CD4-positive, alpha-beta T cell treated with Interferon gamma for 1 hour (primary cell): ENCODE data around the gene SLC2A5.
"Not testable (repeated sequence)": the region's sequence is repeated elsewhere in the genome, so short reads cannot be mapped to it uniquely, and the experiment has no call there.

Source experiments
- DNase-seq: peaks from one replicate; pipeline ENCODE4 v3.0.0-alpha.2; 2020

The SLC2A5 gene

GRCh38 chr1:9031484-9032259 is 37.8 kb downstream of the SLC2A5 start:
- DNase-seq = no peak

GRCh38 chr1:9031077-9031476 is 38.4 kb downstream of the SLC2A5 start:
- not testable (repeated sequence) for DNase-seq

- DNase-seq = no peak
Observed at GRCh38 chr1:9028921-9029705, 40.3 kb downstream of the SLC2A5 start.

- DNase-seq = no peak
Observed at GRCh38 chr1:9027307-9027706, 42.1 kb downstream of the SLC2A5 start.

- DNase-seq = no peak
Observed at GRCh38 chr1:9025449-9025848, 44.0 kb downstream of the SLC2A5 start.

GRCh38 chr1:9024837-9025236 is 44.6 kb downstream of the SLC2A5 start:
- no peak for DNase-seq

GRCh38 chr1:9022773-9023172 is 46.7 kb downstream of the SLC2A5 start:
- no peak for DNase-seq

GRCh38 chr1:9022026-9022738 is 47.3 kb downstream of the SLC2A5 start:
- not testable (repeated sequence) for DNase-seq

GRCh38 chr1:9020305-9020704 is 49.1 kb downstream of the SLC2A5 start:
- no peak for DNase-seq

- no peak for DNase-seq
Observed at GRCh38 chr1:9019896-9020295, 49.5 kb downstream of the SLC2A5 start.

GRCh38 chr1:9018333-9018732 is 51.1 kb downstream of the SLC2A5 start:
- DNase-seq = no peak

GRCh38 chr1:9016455-9016854 is 53.0 kb downstream of the SLC2A5 start:
- no peak for DNase-seq

GRCh38 chr1:9014475-9015375 is 54.7 kb downstream of the SLC2A5 start:
- DNase-seq = no peak

GRCh38 chr1:9013819-9014218 is 55.6 kb downstream of the SLC2A5 start:
- no peak for DNase-seq

- DNase-seq = peak; percentile 25
Observed at GRCh38 chr1:9010781-9011323, 58.6 kb downstream of the SLC2A5 start.

- peak; percentile 16 for DNase-seq
Observed at GRCh38 chr1:9009438-9010370, 59.7 kb downstream of the SLC2A5 start.

- peak; percentile 11 for DNase-seq
Observed at GRCh38 chr1:9008236-9008635, 61.2 kb downstream of the SLC2A5 start.

- no peak for DNase-seq
Observed at GRCh38 chr1:9006956-9007615, 62.3 kb downstream of the SLC2A5 start.

GRCh38 chr1:9005395-9005708 is 64.1 kb downstream of the SLC2A5 start:
- no peak for DNase-seq

GRCh38 chr1:9004700-9005394 is 64.6 kb downstream of the SLC2A5 start:
- peak; percentile 68 for DNase-seq
